OCI-LY7 (cell line): ENCODE measurements around the gene COMMD10. TPM values are rescaled to one million over a fixed set of nuclear protein-coding genes. Genes with fewer than 3 reads are reported as not detected.
"Not testable (repeated sequence)": the region's sequence is repeated elsewhere in the genome, so short reads cannot be mapped to it uniquely, and the experiment has no call there.

Experiments used
- BruUV-seq: library from RNA; stranded (reverse); fragments of 400-500 nt; replicated peaks from 2 replicates; lab custom pipeline; 2021; lab: Mats Ljungman, UMichigan
- CTCF ChIA-PET: fragments of 300-600 bp; sonication (Branson Sonifier 250); formaldehyde crosslinking; loops from one replicate; lab custom pipeline; 2022; ENCODE audit warnings: antibody characterized with exemption; ENCODE audit not compliant: unreplicated experiment; lab: Charles Lee
- POLR2A ChIA-PET: fragments of 300-600 bp; sonication (Branson Sonifier 250); formaldehyde crosslinking; loops from one replicate; lab custom pipeline; 2022; ENCODE audit warnings: antibody characterized with exemption; lab: Charles Lee
- DNase-seq: peaks from one replicate; pipeline ENCODE4 v3.0.0-alpha.2; 2015; ENCODE audit warnings: low spot score
- H2AFZ ChIP-seq: fragments of 200-600 bp; sonication (generic), shearing (Covaris generic); 2 replicates; pipeline ENCODE4 v1.6.1; 2014; ENCODE audit warnings: mild to moderate bottlenecking, antibody characterized with exemption, low read length, moderate library complexity
- H3K27ac ChIP-seq: fragments of 200-600 bp; sonication (generic); 2 replicates; pipeline ENCODE4 v1.5.1; 2014; ENCODE audit warnings: mixed run types, low read depth, mild to moderate bottlenecking, moderate library complexity, low read length, inconsistent platforms; ENCODE audit not compliant: poor library complexity, severe bottlenecking
- H3K36me3 ChIP-seq: fragments of 200-600 bp; sonication (generic); 2 replicates; pipeline ENCODE4 v1.6.1; 2014; ENCODE audit warnings: mild to moderate bottlenecking, antibody characterized with exemption, low read length, moderate library complexity, mixed read lengths; ENCODE audit not compliant: insufficient read depth
- H3K4me1 ChIP-seq: fragments of 200-600 bp; sonication (generic); 2 replicates; pipeline ENCODE4 v1.5.1; 2014; ENCODE audit warnings: mild to moderate bottlenecking, low read length; ENCODE audit not compliant: insufficient read depth, poor library complexity, severe bottlenecking
- H3K4me2 ChIP-seq: fragments of 200-600 bp; sonication (generic); 2 replicates; pipeline ENCODE4 v1.6.1; 2014; ENCODE audit warnings: mild to moderate bottlenecking, low read length
- H3K4me3 ChIP-seq: fragments of 200-600 bp; sonication (generic); 2 replicates; pipeline ENCODE4 v1.5.1; 2014; ENCODE audit warnings: mild to moderate bottlenecking, low read depth, low read length; ENCODE audit not compliant: poor library complexity, severe bottlenecking
- H3K79me2 ChIP-seq: fragments of 200-600 bp; sonication (generic); 2 replicates; pipeline ENCODE4 v1.6.1; 2016; ENCODE audit warnings: low read depth, mild to moderate bottlenecking, low read length, moderate library complexity, mixed read lengths; ENCODE audit not compliant: insufficient read depth
- H3K9me2 ChIP-seq: fragments of 200-600 bp; sonication (generic); 2 replicates; pipeline ENCODE4 v1.6.1; 2016; ENCODE audit warnings: mild to moderate bottlenecking, low read length, mixed read lengths; ENCODE audit not compliant: insufficient read depth
- H3K9me3 ChIP-seq: fragments of 200-600 bp; sonication (generic); 2 replicates; pipeline ENCODE4 v1.6.1; 2014; ENCODE audit warnings: mild to moderate bottlenecking, mixed run types, low read length, mixed read lengths
- H4K20me1 ChIP-seq: fragments of 200-600 bp; sonication (generic); 2 replicates; pipeline ENCODE4 v1.6.1; 2014; ENCODE audit warnings: mild to moderate bottlenecking, antibody characterized with exemption, low read length, moderate library complexity, mixed read lengths; ENCODE audit not compliant: insufficient read depth
- EZH2phosphoT487 ChIP-seq: fragments of 200-600 bp; sonication (generic); IDR thresholded peaks from 2 replicates; pipeline ENCODE4 v1.6.1; 2018; ENCODE audit warnings: low read depth, borderline replicate concordance, mild to moderate bottlenecking, mixed run types, antibody characterized with exemption, low read length, moderate library complexity, mixed read lengths
- intact Hi-C: fragments of 100-400 bp; cut with micrococcal nuclease; formaldehyde crosslinking; loops from one replicate; pipeline ENCODE4 v1.10.0; 2022; ENCODE audit not compliant: unreplicated experiment
- total RNA-seq, 2 experiments: library from RNA; depleted of rRNA in 1 of 2; stranded (reverse); fragments of >200 nt in 1 of 2; shearing (Covaris generic) in 1 of 2; gene quantifications; 2 replicates each; pipeline ENCODE4 v1.2.3, GENCODE V29; 2014 to 2022
- TF ChIP-seq, protein P1 (sequence below): fragments of 200-600 bp; sonication (generic); conservative IDR thresholded peaks from 2 replicates; pipeline ENCODE4 v1.5.1; 2014; ENCODE audit warnings: mild to moderate bottlenecking, antibody characterized with exemption, low read length, moderate library complexity, mixed read lengths

The COMMD10 gene
- total RNA-seq, 2 experiments from 2014 or later: 15.0 to 15.7 TPM

DNA sequence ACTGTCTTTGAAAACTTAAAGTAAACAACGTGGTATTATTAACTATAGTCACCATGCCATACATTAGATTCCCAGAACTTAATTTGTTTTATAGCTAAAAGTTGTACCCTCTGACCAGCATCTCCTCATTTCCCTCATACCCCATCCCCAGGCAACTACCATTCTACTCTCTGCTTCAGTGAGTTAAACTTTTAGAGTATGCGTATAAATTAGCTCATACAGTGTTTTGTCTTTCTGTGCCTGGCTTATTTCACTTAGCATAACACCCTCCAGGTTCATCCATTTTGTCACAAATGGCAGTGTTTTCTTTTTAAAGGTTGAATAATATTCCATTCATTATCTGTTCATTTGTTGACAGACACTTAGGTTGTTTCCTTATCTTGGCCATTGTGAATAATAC, 14.2 kb downstream of the COMMD10 start:
- H3K9me3 ChIP-seq: no peaks in the 10 kb centered on the region
- no peak for TF ChIP-seq EZH2phosphoT487
- TF ChIP-seq, protein P1, sequence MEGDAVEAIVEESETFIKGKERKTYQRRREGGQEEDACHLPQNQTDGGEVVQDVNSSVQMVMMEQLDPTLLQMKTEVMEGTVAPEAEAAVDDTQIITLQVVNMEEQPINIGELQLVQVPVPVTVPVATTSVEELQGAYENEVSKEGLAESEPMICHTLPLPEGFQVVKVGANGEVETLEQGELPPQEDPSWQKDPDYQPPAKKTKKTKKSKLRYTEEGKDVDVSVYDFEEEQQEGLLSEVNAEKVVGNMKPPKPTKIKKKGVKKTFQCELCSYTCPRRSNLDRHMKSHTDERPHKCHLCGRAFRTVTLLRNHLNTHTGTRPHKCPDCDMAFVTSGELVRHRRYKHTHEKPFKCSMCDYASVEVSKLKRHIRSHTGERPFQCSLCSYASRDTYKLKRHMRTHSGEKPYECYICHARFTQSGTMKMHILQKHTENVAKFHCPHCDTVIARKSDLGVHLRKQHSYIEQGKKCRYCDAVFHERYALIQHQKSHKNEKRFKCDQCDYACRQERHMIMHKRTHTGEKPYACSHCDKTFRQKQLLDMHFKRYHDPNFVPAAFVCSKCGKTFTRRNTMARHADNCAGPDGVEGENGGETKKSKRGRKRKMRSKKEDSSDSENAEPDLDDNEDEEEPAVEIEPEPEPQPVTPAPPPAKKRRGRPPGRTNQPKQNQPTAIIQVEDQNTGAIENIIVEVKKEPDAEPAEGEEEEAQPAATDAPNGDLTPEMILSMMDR: no peak
- intact Hi-C loops: no loop called here
- no peaks in the 10 kb centered on the region for H3K79me2 ChIP-seq
- no peak overlapping the region for H3K27ac ChIP-seq
- H2AFZ ChIP-seq: no peak overlapping the region
- no peaks in the 10 kb centered on the region for H3K9me2 ChIP-seq
- H4K20me1 ChIP-seq: no peaks in the 10 kb centered on the region
- no peak for DNase-seq
- no peak overlapping the region for H3K4me2 ChIP-seq
- H3K36me3 ChIP-seq: peaks cover 13% of the 10 kb centered on the region
- H3K4me3 ChIP-seq: no peak overlapping the region
- no TSS peak for BruUV-seq
- ChIA-PET CTCF (no interaction called here), POLR2A (interaction anchor here (0.7 kb wide), 1 partner anchor 15 kb away, joined by 3 read pairs; no protein-coding TSS in a partner anchor)
- H3K4me1 ChIP-seq: no peaks in the 10 kb centered on the region

DNA sequence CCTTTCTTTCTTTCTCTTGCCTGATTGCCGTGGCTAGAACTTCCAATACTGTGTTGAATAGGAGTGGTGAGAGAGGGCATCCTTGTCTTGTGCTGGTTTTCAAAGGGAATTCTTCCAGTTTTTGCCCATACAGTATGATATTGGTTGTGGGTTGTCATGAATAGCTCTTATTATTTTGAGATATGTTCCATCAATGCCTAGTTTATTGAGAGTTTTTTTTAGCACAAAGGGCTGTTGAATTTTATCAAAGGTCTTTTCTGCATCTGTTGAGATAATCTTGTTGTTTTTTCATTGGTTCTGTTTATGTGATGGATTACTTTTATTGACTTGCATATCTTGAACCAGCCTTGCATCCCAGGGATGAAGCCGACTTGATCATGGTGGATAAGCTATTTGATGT, 20.1 kb downstream of the COMMD10 start:
- H3K36me3 ChIP-seq, H3K79me2 ChIP-seq, POLR2A ChIA-PET, BruUV-seq, intact Hi-C loops, H3K4me1 ChIP-seq, H4K20me1 ChIP-seq, H2AFZ ChIP-seq, DNase-seq, H3K27ac ChIP-seq, H3K9me2 ChIP-seq, H3K4me2 ChIP-seq, H3K9me3 ChIP-seq, H3K4me3 ChIP-seq: not testable (repeated sequence)
- CTCF ChIA-PET: interaction anchor here (0.5 kb wide), 1 partner anchor 265 kb away, joined by 3 read pairs; no protein-coding TSS in a partner anchor

DNA sequence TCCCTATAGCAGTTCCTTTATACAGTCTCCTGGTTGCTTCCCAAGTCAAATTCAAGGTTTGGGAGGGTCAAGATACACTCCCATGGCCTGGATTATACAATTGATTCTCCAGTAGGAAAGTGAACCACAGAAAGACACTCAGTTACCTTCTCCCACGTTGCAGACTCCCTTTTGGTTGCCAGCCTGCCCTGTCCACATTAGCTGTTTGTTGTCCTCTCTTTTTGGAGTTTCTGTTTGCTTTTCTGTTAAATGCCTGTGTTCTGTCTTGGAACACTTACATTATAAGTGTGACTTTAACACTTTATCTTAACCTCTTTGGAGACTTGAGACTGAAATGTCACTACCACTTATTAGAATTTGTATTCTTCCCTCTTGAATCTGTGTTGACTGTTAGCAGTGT, 30.3 kb downstream of the COMMD10 start:
- TF ChIP-seq, protein P1: no peak
- TF ChIP-seq EZH2phosphoT487: no peak
- H3K79me2 ChIP-seq: no peaks in the 10 kb centered on the region
- H3K9me2 ChIP-seq: no peaks in the 10 kb centered on the region
- no peak overlapping the region for H3K4me2 ChIP-seq
- no peaks in the 10 kb centered on the region for H3K36me3 ChIP-seq
- H3K4me3 ChIP-seq: no peak overlapping the region
- ChIA-PET CTCF (no interaction called here), POLR2A (no interaction called here)
- no peaks in the 10 kb centered on the region for H4K20me1 ChIP-seq
- H3K9me3 ChIP-seq: peaks cover 23% of the 10 kb centered on the region; the same call in 1 of the 2 replicates
- no TSS peak for BruUV-seq
- DNase-seq: no peak
- H3K27ac ChIP-seq: no peak overlapping the region
- intact Hi-C loops: no loop called here
- H2AFZ ChIP-seq: no peak overlapping the region
- H3K4me1 ChIP-seq: no peaks in the 10 kb centered on the region
